Heart left ventricle (tissue), 16 donors: ENCODE results near the gene CCNL2. TPM values are rescaled to one million over a fixed set of nuclear protein-coding genes. Genes with fewer than 3 reads are reported as not detected.
A peak's percentile ranks its signal among the peaks of the same experiment; 100 is the strongest.
"Not testable (repeated sequence)": the region's sequence is repeated elsewhere in the genome, so short reads cannot be mapped to it uniquely, and the experiment has no call there.

Experiments
- ATAC-seq, 4 donors: fragments of 200-7000 bp; cut with Tn5 transposase; one replicate each; pipeline ENCODE4 v1.9.1; 2020 to 2022; ENCODE audit warnings: moderate library complexity in 4 of 4, mild to moderate bottlenecking in 3 of 4, moderate number of reproducible peaks in 1 of 4
- DNase-seq, 5 donors: peaks; one replicate each; pipeline ENCODE4 v3.0.0-alpha.2; 2020
- H3K27ac ChIP-seq, 12 donors: fragments of 200-600 bp; sonication (generic) in 4 of 12; one replicate each; pipeline versions ENCODE4 v1.5.0 to v1.8.0; 2016 to 2022; ENCODE audit warnings: mild to moderate bottlenecking in 2 of 12
- H3K27me3 ChIP-seq, 9 donors: fragments of 200-600 bp; sonication (generic) in 2 of 9; one replicate each; pipeline versions ENCODE4 v1.5.1 to v1.8.0; 2016 to 2022; ENCODE audit warnings: mild to moderate bottlenecking in 3 of 9
- H3K36me3 ChIP-seq, 9 donors: fragments of 200-600 bp; sonication (generic) in 2 of 9; one replicate each; pipeline versions ENCODE4 v1.5.0 to v1.8.0; 2018 to 2022; ENCODE audit warnings: mild to moderate bottlenecking in 2 of 9
- H3K4me1 ChIP-seq, 12 donors: fragments of 200-600 bp; sonication (generic) in 4 of 12; one replicate each; pipeline versions ENCODE4 v1.5.0 to v1.8.0; 2016 to 2022; ENCODE audit warnings: mild to moderate bottlenecking in 3 of 12
- H3K4me3 ChIP-seq, 12 donors: fragments of 200-600 bp; sonication (generic) in 4 of 12; one replicate each; pipeline versions ENCODE4 v1.5.0 to v1.8.0; 2017 to 2022; ENCODE audit warnings: mild to moderate bottlenecking in 9 of 12, moderate library complexity in 4 of 12
- H3K9me3 ChIP-seq, 12 donors: fragments of 200-600 bp; sonication (generic) in 4 of 12; one replicate each; pipeline versions ENCODE4 v1.5.0 to v1.8.0; 2016 to 2022; ENCODE audit warnings: mild to moderate bottlenecking in 1 of 12
- POLR2A ChIP-seq, 2 donors: fragments of 450-650 bp; IDR thresholded peaks; one replicate each; pipeline ENCODE4 v1.6.1; 2017; ENCODE audit warnings: antibody characterized with exemption in 2 of 2, mild to moderate bottlenecking in 2 of 2, moderate library complexity in 2 of 2
- WGBS, 4 donors: extraction: QIAGEN DNeasy Blood & Tissue Kit in 2 of 4; methylation state at CpG; one replicate each; pipeline versions ENCODE4 v1.1.5 to v1.1.7; 2013 to 2018; 5-methylcytosine and 5-hydroxymethylcytosine counted together
- intact Hi-C, 10 donors: fragments of 100-400 bp; cut with DNase I; formaldehyde crosslinking; loops; one replicate each; pipeline versions ENCODE4 v1.11.1 to v1.14.2; 2022
- polyA plus RNA-seq, 2 donors: library from polyadenylated mRNA; stranded (reverse); fragments of 200-250 nt; gene quantifications; one replicate each; pipeline ENCODE4 v1.2.3, GENCODE V29; 2013
- total RNA-seq, 9 donors: library from RNA; depleted of rRNA in 2 of 9; stranded (reverse); fragments of >200 nt in 2 of 9; fragmentation: NEBNext Ultra II Directional in 3 of 9; extraction: Animal tissue kit (Norgen Biotek cat#: 25700) in 3 of 9; gene quantifications; one replicate each; pipeline versions ENCODE4 v1.1.0 to v1.2.4, GENCODE V29; 2016 to 2023
- TF ChIP-seq, protein P1 (sequence below), 12 donors: fragments of 200-600 bp; sonication (generic) in 4 of 12; IDR thresholded peaks; one replicate each; pipeline versions ENCODE4 v1.5.0 to v1.8.0; 2018 to 2022; ENCODE audit warnings: antibody characterized with exemption in 12 of 12, mild to moderate bottlenecking in 5 of 12
- donor health status: ischemic (EF 13 %, LVEDD 7.1; RV severe dilation, severe dysfunction).
- donor health status: healthy with polysubstance abuse.
- donor health status: DM: no; HTN: yes; CAD: no.
- donor health status: DM: no; HTN: no; CAD: no.
- donor health status: ischemic (EF 25% LVEDD 6.9; RV normal size, moderate dysfunction).
- donor health status: ischemic (EF 25% LVEDD 5.7; RV mildly dilated, moderate dysfunction).
- donor health status: healthy.
- donor health status: DM: yes; HTN: yes; CAD: no.
- donor health status: ischemic (EF 35%, LVEDD 5.7; RV mildly dilated, moderate dysfunction).
- donor health status: nonischemic (EF 11% LVEDD 7.7; RV severe dilation, severe dysfunction).
- donor health status: DM: yes; HTN: yes; CAD: no.
- donor health status: PGD.
- donor health status: ischemic (EF 29% LVEDD 5.4; RV normal size, mild dysfunction).
- donor health status: nonischemic (EF 23%, LVEDD 6.1; RV moderate dilation, normal function).

CCNL2 gene
- total and polyA plus RNA-seq, 11 donors, result 35.4 to 87.8 (median 50.7) TPM

DNA sequence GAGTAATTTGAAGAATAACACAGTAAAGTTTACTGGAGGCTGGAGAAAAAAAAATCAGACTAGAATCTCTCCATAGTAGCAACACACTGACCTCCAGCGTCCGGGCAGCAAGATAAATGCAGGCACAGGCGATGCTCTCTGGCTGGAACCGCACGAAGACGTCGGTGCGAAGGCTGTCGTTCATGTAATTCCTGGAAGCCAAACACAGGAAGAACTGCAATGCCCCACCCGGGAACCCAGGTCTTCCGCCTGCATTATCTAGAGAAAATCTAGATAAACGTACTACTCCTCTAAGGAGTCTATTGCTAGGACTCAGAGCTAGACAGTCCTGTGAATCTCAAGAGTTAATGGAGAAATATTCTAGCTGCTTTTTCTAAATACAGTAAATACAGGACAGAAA is 8.5 kb downstream of the CCNL2 start:
- no peaks in the 10 kb centered on the region for H3K27me3 ChIP-seq
- peaks cover 0 to 17% (median 8%) of the 10 kb centered on the region in 12 donors for H3K4me1 ChIP-seq
- intact Hi-C loops, result no loop called here
- DNase-seq (no peak), ATAC-seq (no peak)
- peak overlapping the region in 1 of 12 donors; percentile 3 for H3K27ac ChIP-seq
- H3K36me3 ChIP-seq, result peaks cover 2 to 100% (median 100%) of the 10 kb centered on the region in 9 donors
- TF ChIP-seq, protein P1, sequence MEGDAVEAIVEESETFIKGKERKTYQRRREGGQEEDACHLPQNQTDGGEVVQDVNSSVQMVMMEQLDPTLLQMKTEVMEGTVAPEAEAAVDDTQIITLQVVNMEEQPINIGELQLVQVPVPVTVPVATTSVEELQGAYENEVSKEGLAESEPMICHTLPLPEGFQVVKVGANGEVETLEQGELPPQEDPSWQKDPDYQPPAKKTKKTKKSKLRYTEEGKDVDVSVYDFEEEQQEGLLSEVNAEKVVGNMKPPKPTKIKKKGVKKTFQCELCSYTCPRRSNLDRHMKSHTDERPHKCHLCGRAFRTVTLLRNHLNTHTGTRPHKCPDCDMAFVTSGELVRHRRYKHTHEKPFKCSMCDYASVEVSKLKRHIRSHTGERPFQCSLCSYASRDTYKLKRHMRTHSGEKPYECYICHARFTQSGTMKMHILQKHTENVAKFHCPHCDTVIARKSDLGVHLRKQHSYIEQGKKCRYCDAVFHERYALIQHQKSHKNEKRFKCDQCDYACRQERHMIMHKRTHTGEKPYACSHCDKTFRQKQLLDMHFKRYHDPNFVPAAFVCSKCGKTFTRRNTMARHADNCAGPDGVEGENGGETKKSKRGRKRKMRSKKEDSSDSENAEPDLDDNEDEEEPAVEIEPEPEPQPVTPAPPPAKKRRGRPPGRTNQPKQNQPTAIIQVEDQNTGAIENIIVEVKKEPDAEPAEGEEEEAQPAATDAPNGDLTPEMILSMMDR (IDR thresholded peaks at IDR 0.05), result no peak
- TF ChIP-seq POLR2A (IDR thresholded peaks at IDR 0.05), result no peak
- H3K9me3 ChIP-seq, result no peaks in the 10 kb centered on the region
- H3K4me3 ChIP-seq, result no peak overlapping the region
- WGBS, 4 donors, result 58 to 70% (median 67%) methylated on average over 12 of the region's 12 CpGs

DNA sequence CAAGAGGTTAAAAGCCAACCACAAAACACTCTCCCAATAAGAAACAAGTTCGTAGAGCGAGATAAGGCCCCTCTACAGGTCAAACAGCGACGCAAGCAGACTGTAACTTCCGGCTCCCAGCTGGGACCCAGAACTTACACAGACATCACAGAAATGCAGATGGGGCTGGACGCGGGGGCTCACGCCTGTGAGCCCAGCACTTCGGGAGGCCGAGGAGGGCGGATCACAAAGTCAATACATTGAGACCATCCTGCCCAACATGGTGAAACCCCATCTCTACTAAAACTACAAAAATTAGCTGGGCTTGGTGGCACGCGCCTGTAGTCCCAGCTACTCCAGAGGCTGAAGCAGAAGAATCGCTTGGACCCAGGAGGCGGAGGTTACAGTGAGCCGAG is 11.1 kb downstream of the CCNL2 start:
- ATAC-seq, result no peak
- DNase-seq, result no peak
- no peak overlapping the region for H3K4me3 ChIP-seq
- WGBS, 4 donors, result 94 to 97% (median 97%) methylated on average over 16 of the region's 16 CpGs
- H3K4me1 ChIP-seq, result peaks cover 0 to 15% (median 0%) of the 10 kb centered on the region in 12 donors
- peaks cover 2 to 86% (median 84%) of the 10 kb centered on the region in 9 donors for H3K36me3 ChIP-seq
- H3K27ac ChIP-seq, result no peak overlapping the region
- no peaks in the 10 kb centered on the region for H3K27me3 ChIP-seq
- no peak for TF ChIP-seq POLR2A (IDR thresholded peaks at IDR 0.05)
- TF ChIP-seq, protein P1 (IDR thresholded peaks at IDR 0.05), result no peak
- H3K9me3 ChIP-seq, result no peaks in the 10 kb centered on the region
- intact Hi-C loops, result no loop called here

DNA sequence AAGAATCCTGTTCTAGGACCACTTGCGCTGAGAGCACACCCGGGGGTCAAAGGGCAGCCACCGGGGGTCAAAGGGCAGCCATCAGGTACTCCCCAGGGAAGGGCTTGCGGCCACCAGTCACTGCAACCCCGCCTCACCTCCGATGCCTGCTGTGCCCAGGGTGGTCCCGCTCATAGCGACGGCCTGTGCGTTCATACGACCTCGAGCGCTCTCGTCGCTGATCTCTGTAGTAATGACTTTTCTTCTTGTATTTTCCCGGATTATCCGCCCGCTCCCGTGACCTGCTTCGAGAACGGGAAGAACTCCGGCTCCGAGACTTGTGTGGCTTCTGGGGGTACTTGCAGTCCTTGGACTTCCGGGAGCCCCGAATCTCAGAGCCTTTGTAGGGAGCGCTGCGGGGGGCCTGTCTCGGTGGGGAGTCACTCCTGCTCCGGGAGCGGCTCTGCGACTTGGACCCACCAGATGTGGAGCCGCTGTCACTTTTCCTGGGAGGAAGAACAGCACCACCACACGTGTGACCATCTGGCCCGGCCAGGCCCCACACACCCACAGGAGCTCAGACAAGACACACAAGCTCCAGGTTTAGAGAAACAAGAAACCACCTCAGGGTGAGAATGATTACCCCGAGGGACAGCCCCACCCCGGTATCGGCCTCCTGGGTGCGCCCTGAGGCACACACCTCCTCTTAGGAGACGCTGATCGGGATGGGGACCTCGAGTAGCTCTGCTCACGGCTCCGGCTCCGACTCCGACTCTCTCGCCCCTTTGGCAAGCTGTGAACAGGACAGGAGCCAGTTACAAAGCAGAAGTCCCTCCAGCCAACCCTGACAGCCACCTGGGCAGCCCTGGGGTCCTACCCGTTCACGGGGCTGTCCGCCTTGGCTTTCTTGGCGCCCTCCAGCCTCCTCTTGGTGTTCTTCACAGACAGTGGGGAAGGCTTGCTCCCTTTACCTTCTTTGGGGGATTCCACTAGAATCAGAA is 11.7 kb downstream of the CCNL2 start:
- H3K27me3 ChIP-seq, result no peaks in the 10 kb centered on the region
- DNase-seq (no peak), ATAC-seq (peak in 1 of 4 donors; percentile 14)
- intact Hi-C loops, result no loop called here
- peaks cover 0 to 15% (median 0%) of the 10 kb centered on the region in 12 donors for H3K4me1 ChIP-seq
- H3K9me3 ChIP-seq, result no peaks in the 10 kb centered on the region
- WGBS, 4 donors, result 95 to 97% (median 96%) methylated on average over 43 to 50 of the region's 50 CpGs
- TF ChIP-seq, protein P1 (IDR thresholded peaks at IDR 0.05), result no peak
- no peak for TF ChIP-seq POLR2A (IDR thresholded peaks at IDR 0.05)
- H3K4me3 ChIP-seq, result no peak overlapping the region
- H3K27ac ChIP-seq, result no peak overlapping the region
- peaks cover 2 to 79% (median 78%) of the 10 kb centered on the region in 9 donors for H3K36me3 ChIP-seq

DNA sequence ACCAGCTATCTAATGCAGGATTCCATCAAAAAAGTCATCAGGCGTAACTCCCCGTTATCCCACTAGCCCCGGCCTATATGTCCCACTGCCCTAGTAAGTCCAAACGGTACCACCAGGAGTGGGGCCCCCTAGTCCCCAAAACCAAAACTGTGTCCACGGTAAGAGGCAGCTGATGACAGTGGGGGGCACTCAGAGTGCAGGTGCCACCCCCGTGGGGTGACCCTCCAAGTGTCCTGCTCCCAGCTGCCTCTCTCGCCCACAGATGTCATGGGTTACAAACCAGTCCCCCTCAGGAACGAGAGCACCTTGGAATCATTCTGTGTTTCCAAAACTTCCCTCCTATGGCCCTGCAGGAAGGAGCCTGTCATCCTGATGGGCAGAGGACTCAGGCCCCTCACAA is 13.2 kb downstream of the CCNL2 start:
- Histone ChIP-seq H3K4me3 (no peak overlapping the region), H3K4me1 (peaks cover 0 to 9% (median 0%) of the 10 kb centered on the region in 12 donors), H3K36me3 (peaks cover 2 to 70% (median 63%) of the 10 kb centered on the region in 9 donors), H3K27ac (no peak overlapping the region), H3K27me3 (no peaks in the 10 kb centered on the region), H3K9me3 (no peaks in the 10 kb centered on the region)
- TF ChIP-seq POLR2A (IDR thresholded peaks at IDR 0.05), result no peak
- TF ChIP-seq, protein P1 (IDR thresholded peaks at IDR 0.05), result no peak
- 91 to 95% (median 92%) methylated on average over 7 to 8 of the region's 8 CpGs for WGBS, 4 donors
- DNase-seq (no peak), ATAC-seq (no peak)
- intact Hi-C loops, result no loop called here

DNA sequence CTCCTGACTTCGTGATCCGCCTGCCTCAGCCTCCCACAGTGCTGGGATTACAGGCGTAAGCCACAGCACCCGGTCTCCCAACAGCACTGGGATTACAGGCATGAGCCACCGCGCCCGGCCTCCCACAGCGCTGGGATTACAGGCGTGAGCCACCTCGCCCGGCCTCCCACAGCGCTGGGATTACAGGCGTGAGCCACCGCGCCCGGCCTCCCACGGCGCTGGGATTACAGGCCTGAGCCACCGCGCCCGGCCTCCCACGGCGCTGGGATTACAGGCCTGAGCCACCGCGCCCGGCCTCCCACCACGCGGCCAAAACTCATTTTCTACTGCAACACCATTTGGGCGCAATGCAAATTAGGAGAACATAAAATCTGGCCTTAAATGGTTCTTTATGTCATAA is 13.8 kb downstream of the CCNL2 start:
- H3K4me3 ChIP-seq, ATAC-seq, H3K4me1 ChIP-seq, H3K27me3 ChIP-seq, intact Hi-C loops, H3K9me3 ChIP-seq, H3K27ac ChIP-seq, DNase-seq: not testable (repeated sequence)
- WGBS, 4 donors, result 92 to 98% (median 93%) methylated on average over 27 to 29 of the region's 29 CpGs
- peaks cover 2 to 64% (median 57%) of the 10 kb centered on the region in 9 donors for H3K36me3 ChIP-seq
